ENCODE data around the gene TCF7L1.

DNA sequence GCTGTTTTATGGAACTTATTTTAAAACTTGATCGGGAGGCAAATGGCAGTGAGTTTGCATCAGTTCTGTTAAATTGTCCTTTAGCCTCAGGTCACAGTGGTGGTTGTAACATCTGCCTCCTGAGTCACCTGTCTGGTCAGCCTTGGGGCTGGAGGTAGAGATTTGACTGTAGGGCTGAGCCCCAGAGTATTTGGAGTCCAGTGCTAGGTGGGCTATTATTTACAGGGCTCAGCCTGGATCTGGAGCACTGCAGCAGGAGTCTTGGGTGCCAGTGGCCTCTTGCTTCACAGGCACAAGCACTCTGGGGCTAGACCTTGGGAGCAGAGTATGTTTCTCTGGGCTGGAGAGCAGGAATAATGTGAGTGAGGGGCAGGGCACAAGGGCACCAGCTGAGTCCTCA is 32.8 kb downstream of the TCF7L1 start:
- TF ChIP-seq, protein P1, sequence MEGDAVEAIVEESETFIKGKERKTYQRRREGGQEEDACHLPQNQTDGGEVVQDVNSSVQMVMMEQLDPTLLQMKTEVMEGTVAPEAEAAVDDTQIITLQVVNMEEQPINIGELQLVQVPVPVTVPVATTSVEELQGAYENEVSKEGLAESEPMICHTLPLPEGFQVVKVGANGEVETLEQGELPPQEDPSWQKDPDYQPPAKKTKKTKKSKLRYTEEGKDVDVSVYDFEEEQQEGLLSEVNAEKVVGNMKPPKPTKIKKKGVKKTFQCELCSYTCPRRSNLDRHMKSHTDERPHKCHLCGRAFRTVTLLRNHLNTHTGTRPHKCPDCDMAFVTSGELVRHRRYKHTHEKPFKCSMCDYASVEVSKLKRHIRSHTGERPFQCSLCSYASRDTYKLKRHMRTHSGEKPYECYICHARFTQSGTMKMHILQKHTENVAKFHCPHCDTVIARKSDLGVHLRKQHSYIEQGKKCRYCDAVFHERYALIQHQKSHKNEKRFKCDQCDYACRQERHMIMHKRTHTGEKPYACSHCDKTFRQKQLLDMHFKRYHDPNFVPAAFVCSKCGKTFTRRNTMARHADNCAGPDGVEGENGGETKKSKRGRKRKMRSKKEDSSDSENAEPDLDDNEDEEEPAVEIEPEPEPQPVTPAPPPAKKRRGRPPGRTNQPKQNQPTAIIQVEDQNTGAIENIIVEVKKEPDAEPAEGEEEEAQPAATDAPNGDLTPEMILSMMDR (IDR thresholded peaks at IDR 0.05), result no peak
- TF ChIP-seq POLR2A (IDR thresholded peaks at IDR 0.05), result no peak
